HG03064 (cell line): Measurements from ENCODE around the gene CCDC196.
"Not testable (repeated sequence)": the region's sequence is repeated elsewhere in the genome, so short reads cannot be mapped to it uniquely, and the experiment has no call there.

Experiments
- ATAC-seq: cut with Tn5 transposase; IDR thresholded peaks from one replicate; pipeline ENCODE4 v1.9.1; 2021; ENCODE audit warnings: low read depth; ENCODE audit not compliant: unreplicated experiment

Gene CCDC196

GRCh38 chr14:66493750-66494149, 7.6 kb downstream of the CCDC196 start:
- no peak for ATAC-seq

DNA sequence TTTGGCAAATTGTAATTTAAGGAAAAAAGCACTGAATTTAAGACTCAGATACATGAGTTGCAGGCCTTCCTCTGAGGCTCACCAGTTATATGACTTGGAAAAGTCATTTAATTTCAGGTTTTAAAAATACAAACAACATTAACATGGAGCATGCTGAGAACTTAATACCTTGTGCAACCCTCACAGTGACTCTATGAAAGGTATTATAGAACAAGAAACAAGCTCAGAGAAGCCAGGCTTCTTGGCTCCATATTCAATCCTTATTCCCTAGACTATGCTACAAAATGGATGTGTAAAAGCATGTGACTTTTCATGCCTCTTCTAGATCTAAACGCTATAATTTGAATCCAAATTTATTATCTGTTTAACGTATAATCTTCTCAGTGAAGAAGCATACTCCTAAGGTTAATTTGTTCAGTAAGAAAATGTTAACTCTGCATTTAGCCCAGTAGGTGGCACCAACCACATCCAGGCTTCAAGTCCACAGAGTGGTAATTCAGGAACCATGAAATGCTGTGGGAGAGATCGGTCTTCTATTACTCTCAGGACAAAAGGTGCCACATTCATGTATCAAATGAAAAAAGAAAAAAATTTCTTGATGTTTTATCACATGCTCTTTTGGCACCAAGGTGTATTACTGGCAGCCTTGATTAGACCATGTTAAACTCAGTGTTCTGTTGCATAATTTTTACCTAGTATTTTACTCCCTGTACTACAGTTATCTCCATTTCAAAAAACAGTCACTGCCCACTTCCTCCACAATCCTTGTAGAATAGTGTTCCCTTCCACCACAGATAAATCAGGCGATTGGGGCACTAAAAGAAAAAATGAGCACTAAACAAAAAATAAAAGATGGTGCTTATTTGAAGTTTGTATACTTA, 9.3 kb downstream of the CCDC196 start:
- peak; percentile 67 for ATAC-seq

DNA sequence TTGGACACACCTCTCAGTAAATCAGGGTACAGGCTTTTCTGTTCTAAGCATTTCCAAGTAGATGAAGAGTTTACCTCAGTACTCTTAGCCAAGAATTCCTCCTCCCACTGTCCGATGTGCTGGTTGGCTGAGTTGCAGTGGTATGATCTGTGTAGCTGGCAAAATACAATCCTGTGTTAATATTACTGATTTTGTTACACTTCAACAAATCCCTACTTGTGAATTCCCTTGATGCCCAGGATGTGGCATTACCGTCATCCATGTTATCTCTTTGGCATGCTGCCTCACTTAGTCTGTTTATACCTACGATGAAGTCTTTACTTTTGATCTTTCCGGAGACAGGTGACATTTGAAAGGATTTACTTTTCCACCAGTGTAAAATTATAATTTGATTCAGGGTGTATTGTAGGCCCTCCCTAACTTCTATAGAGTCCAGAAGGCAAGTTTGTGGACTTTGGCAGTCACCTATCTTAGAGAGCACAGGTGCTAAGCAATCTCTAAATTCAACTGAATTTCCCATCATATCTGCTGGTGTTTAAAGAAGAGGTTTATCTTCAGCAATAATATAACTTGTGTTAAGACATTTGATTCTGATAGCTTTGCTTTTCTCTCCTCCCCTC, 10.1 kb downstream of the CCDC196 start:
- no peak for ATAC-seq

DNA sequence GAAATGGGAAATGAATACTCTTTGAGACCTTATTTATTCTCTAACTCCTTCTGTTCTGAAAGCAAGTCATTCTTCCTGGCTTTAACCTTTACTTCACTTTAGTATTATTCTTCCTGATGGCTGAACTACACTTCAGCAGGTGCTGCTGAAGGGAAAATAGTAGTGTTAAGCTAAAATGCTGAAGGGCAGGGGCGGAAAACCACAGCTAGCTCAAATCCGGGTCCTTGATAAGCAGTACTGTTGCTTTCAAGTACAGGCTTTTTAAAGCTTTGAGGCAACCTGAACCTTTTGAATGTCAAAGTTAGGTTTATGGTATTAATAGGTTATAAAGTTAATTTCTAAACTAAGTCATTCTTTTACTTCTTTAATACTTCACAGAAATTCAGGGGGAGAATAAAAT, 10.7 kb downstream of the CCDC196 start:
- ATAC-seq: no peak

DNA sequence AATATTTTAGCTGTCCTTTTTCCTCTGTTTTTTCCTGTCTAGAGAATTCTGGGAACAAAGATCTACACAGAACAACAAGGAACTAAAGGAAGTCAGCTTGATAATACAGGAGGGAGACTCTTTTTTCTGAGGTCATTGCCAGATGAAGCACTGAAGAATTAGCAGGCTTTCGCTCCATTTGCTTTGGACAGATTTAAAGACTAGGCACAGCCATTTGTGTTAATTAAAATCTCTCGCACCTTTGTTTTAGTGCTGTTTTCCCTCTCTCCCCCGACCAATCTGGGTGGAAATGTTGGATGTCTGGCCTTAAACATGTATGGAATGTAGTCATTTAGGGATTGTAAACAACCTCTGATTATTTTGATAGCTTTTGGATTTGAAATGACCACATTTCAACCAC, 12.1 kb downstream of the CCDC196 start:
- no peak for ATAC-seq

- ATAC-seq: no peak
Observed at GRCh38 chr14:66501592-66501991, 15.4 kb downstream of the CCDC196 start.

DNA sequence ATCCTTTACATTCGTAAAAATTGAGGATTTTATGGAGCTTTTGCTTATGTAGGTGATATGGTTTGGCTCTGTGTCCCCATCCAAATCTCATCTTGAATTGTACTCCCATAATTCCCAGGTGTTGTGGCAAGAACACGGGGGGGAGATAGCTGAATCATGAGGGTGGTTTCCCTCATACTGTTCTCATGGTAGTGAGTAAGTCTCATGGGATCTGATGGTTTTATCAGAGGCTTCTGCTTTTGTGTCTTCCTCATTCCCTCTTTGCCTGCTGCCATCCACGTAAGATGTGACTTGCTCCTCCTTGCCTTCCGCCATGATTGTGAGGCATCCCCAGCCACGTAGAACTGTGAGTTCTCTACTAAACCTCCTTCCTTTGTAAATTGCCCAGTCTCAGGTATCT, 16.7 kb downstream of the CCDC196 start:
- ATAC-seq: not testable (repeated sequence)

DNA sequence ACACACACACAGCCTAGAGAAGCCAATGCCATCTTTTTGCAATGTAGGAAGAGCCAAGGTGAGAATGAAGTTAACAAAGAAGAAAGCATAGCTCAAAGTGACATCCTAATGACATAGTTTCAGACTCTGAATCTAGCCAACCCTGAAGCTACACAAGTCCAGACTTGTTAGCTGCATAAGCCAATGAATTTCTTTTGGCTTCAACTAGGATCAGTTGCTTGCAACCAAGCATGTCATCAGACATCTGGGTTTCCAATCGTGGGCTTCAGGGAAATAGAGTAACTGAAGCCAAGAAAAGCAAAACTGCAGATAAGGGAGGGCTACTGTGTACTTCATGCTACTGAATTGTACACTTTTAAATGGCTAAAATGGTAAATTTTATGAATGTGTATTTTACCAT, 17.4 kb downstream of the CCDC196 start:
- no peak for ATAC-seq

GRCh38 chr14:66507181-66507721, 21.1 kb downstream of the CCDC196 start:
- no peak for ATAC-seq

DNA sequence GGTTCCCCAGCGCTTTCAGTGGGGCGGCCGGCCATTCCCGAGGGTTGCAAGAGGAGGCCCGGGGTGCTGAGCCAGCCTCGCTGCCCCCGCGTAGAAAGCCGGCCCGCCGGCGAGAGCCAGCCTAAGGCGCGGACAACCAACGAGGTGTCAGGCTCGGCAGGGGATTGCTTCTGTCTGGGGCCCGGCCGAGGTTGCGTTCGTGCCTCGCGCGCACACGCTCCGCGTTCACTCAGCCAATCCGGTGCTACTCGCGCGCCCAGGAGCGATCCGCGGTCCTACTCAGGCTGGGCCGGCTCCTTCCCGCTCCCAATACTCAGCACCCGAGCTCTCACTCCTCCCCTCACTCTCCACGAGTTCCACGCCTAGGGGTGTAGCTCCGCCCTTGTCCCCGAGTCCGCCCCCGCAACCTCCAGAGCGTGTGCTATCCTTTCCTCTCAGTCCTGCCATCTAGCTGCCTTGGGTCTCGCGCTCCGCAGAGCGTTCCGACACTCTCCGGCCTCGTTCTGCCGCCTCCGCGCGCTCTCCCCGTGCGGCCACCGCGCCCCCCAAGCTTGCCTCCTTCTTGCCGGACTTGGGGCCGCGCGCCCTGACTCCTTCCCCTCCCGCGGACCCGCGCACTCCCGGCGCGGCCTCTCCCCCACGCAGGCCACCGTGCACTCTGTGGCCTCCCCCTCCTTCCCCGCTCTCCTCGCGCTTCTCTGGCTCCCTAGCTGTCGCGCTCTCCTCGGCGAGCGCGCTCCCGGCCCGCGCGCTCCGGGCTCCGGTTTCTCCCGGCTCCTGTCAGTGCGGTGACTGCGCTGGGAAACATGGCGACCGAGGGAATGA, 21.8 kb downstream of the CCDC196 start, which contains the start of gene GPHN:
GPHN (plus strand) TSS at position 426 of the 825 bp plus-strand sequence.
- peak; percentile 75 for ATAC-seq

- no peak for ATAC-seq
Observed at GRCh38 chr14:66508547-66508845, 22.3 kb downstream of the CCDC196 start.

GRCh38 chr14:66508846-66509621, 22.9 kb downstream of the CCDC196 start:
- no peak for ATAC-seq

DNA sequence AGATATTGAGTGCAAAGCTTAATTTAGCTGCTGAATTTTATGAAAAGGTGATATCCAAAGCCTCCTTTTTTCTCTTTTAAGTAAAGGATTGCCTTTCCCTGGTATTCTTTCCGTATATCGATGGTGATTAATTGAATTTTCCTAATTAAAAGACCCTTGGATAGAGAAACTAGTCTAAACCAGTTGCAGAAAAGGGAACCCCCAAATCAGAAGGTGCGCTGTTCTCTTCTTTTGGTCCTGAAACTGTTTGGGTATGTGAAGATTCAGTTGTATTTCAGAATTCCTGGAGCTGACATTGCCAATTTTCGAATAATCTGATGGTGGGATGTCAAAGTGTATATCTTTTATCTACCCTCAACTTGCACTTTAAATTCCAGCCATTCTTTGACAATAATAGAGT, 23.7 kb downstream of the CCDC196 start:
- ATAC-seq: no peak

DNA sequence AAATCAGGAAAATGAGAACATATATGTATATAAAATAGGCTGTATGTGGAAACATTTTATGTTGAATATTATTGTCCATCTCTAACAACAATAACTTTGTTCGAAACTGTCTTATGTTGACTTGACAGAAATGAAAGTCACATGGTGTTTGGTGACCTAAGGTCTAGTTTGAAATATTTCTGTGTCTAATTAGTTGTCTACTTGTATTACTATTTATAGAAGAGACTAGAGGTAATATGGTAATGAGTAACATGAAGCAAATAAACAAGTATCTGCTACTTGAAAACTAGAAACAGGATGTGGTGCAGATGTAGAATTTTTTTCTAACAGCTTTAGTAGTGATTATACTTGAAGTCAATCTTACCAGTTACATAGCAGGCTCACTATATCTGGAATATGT, 25.7 kb downstream of the CCDC196 start:
- ATAC-seq: no peak

DNA sequence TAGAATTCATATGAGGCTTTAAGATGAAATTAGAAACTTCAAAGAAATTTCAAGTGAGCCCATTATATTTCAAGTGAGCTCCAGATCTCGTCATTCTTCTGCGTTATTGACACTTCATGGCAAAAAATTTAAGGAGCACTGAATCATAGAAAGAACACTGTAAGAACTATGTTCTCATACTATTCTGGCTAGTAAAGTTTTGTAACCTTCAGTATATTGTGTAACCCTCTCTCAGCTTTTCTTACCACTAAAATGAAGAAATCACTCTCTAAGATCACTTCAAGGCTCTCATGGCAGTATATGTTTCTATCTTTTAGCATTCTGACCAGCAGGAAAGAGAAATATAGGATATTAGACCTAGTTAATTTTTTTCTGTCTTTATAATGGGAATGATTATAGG, 28.0 kb downstream of the CCDC196 start:
- ATAC-seq: no peak

DNA sequence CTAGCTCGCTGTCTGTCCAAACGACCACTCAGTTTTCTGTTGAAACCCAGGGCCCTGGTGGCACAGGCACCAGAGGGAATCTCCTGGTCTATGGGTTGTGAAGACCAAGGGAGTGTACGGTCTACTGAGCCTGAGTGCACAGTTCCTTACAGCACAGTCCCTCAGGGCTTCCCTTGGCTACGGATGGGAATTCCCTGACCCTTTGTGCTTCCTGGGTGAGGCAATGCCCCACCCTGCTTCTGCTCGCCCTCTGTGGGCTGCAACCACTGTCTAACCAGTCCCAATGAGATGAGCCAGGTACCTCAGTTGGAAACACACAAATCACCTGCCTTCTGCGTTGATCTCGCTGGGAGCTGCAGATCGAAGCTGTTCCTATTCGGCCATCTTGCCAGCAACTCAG, 44.4 kb downstream of the CCDC196 start:
- no peak for ATAC-seq

GRCh38 chr14:66539034-66539433, 52.9 kb downstream of the CCDC196 start:
- ATAC-seq: no peak

GRCh38 chr14:66540038-66540437, 53.9 kb downstream of the CCDC196 start:
- ATAC-seq: no peak

DNA sequence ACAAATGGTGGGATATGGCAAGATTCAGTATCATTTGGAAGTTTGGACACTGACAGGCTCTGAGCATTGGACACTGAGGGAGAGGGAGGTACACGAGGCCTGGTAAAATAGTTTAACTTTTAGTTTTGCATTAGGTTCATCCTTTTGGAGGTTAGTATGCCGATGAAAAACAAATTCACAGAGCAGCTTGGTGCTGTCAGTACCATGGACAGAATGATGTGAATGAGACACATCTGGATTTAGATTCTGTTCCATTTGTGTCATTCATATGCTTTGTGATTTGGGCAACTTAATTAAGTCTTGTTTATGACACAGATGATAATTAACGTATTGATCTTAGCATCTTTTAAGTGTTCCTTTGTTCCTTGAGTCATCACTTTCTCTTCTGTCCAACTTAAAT, 55.5 kb downstream of the CCDC196 start:
- no peak for ATAC-seq

DNA sequence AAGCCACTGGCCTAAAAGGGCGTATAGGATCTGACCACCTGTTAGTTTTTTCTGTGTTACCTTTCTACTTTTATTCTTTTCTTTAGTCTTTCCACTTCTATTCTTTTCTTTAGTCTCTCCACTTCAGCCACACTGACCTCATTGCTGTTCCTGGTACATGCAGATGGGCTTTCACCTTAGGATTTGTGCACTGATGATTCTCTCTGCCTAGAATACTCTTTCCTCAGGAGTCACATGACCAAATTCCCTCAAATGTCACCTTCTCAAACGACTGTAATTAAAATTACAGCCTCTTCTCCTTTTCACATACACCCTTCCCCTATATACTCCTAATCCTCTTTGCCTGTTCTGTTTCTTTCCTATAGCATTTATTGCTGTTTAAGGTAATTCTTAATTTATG, 57.8 kb downstream of the CCDC196 start:
- no peak for ATAC-seq
